Measurements from ENCODE around the gene ZNF407.
"Not testable (repeated sequence)": the region's sequence is repeated elsewhere in the genome, so short reads cannot be mapped to it uniquely, and the experiment has no call there.

The ZNF407 gene

GRCh38 chr18:74597662-74598349 lies at the start of gene ZNF407:
ZNF407 (plus strand) TSS chr18:74597870; CDS start chr18:74631020, 33,150 bp downstream.
- peak; percentile 95 for DNase-seq (ENCODE audit: low spot score)

- DNase-seq (ENCODE audit: low spot score), result no peak
These were observed 48.0 kb upstream of the ZNF407 start for GRCh38 chr18:74549591-74550104.

- no peak for DNase-seq (ENCODE audit: low spot score)
These were observed 46.8 kb upstream of the ZNF407 start for GRCh38 chr18:74550886-74551285.

GRCh38 chr18:74551452-74551851 lies 46.2 kb upstream of the ZNF407 start:
- DNase-seq (ENCODE audit: low spot score), result no peak

- peak; percentile 90 for DNase-seq (ENCODE audit: low spot score)
These were observed 45.6 kb upstream of the ZNF407 start for GRCh38 chr18:74551936-74552555.

GRCh38 chr18:74556126-74556525 lies 41.5 kb upstream of the ZNF407 start:
- DNase-seq (ENCODE audit: low spot score), result no peak

- no peak for DNase-seq (ENCODE audit: low spot score)
These were observed 39.6 kb upstream of the ZNF407 start for GRCh38 chr18:74558096-74558495.

GRCh38 chr18:74562131-74562730 lies 35.4 kb upstream of the ZNF407 start:
- DNase-seq (ENCODE audit: low spot score), result no peak

- no peak for DNase-seq (ENCODE audit: low spot score)
These were observed 34.9 kb upstream of the ZNF407 start for GRCh38 chr18:74562775-74563174.

- no peak for DNase-seq (ENCODE audit: low spot score)
These were observed 33.7 kb upstream of the ZNF407 start for GRCh38 chr18:74563999-74564398.

- DNase-seq (ENCODE audit: low spot score), result not testable (repeated sequence)
These were observed 32.5 kb upstream of the ZNF407 start for GRCh38 chr18:74565164-74565563.

GRCh38 chr18:74565993-74566392 lies 31.7 kb upstream of the ZNF407 start:
- DNase-seq (ENCODE audit: low spot score), result not testable (repeated sequence)

- DNase-seq (ENCODE audit: low spot score), result no peak
These were observed 29.8 kb upstream of the ZNF407 start for GRCh38 chr18:74567822-74568221.

GRCh38 chr18:74569401-74569800 lies 28.3 kb upstream of the ZNF407 start:
- no peak for DNase-seq (ENCODE audit: low spot score)

GRCh38 chr18:74570266-74570665 lies 27.4 kb upstream of the ZNF407 start:
- DNase-seq (ENCODE audit: low spot score), result no peak

- no peak for DNase-seq (ENCODE audit: low spot score)
These were observed 25.6 kb upstream of the ZNF407 start for GRCh38 chr18:74571895-74572680.

- DNase-seq (ENCODE audit: low spot score), result no peak
These were observed 24.6 kb upstream of the ZNF407 start for GRCh38 chr18:74573053-74573452.

GRCh38 chr18:74574916-74575315 lies 22.8 kb upstream of the ZNF407 start:
- DNase-seq (ENCODE audit: low spot score), result no peak

GRCh38 chr18:74577019-74577418 lies 20.7 kb upstream of the ZNF407 start:
- no peak for DNase-seq (ENCODE audit: low spot score)

GRCh38 chr18:74579496-74580065 lies 18.1 kb upstream of the ZNF407 start:
- no peak for DNase-seq (ENCODE audit: low spot score)

GRCh38 chr18:74582642-74583041 lies 15.0 kb upstream of the ZNF407 start:
- no peak for DNase-seq (ENCODE audit: low spot score)

- DNase-seq (ENCODE audit: low spot score), result no peak
These were observed 10.2 kb upstream of the ZNF407 start for GRCh38 chr18:74587441-74587840.

Data from D341Med (cell line).